HG02678 (cell line): ENCODE data around the gene CTSK.
"Not testable (repeated sequence)": the region's sequence is repeated elsewhere in the genome, so short reads cannot be mapped to it uniquely, and the experiment has no call there.

ENCODE experiments used
- ATAC-seq: cut with Tn5 transposase; IDR thresholded peaks from one replicate; pipeline ENCODE4 v1.9.1; 2021; ENCODE audit warnings: mild to moderate bottlenecking, moderate library complexity; ENCODE audit not compliant: unreplicated experiment

The CTSK gene

DNA sequence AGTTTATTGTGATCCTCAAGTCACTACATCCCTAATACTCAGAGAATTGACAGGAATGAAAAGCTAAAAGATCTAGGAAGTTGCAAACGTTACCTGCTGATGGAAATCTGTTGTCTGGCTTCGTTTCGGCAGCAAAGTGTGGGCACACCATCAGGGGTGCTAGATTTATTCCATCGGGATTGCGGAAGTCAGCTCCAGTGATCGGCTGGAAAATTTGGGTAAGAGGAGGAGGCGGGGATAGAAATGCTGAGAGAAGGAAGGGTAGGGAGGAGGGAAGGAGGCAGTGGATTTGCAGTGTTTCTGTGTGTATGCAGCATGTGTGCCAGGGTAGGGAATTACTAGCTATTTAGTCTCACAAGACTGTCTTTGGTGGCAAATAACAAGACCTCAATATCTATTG is at the start of gene CTSK:
CTSK (minus strand) TSS at position 140 of the 400 bp plus-strand sequence. CDS start 1,455 bp downstream, outside the sequence.
- ATAC-seq: no peak

GRCh38 chr1:150852734-150853133 is 44.7 kb upstream of the CTSK start:
- not testable (repeated sequence) for ATAC-seq

GRCh38 chr1:150850801-150851362 is 42.8 kb upstream of the CTSK start:
- ATAC-seq: not testable (repeated sequence)

DNA sequence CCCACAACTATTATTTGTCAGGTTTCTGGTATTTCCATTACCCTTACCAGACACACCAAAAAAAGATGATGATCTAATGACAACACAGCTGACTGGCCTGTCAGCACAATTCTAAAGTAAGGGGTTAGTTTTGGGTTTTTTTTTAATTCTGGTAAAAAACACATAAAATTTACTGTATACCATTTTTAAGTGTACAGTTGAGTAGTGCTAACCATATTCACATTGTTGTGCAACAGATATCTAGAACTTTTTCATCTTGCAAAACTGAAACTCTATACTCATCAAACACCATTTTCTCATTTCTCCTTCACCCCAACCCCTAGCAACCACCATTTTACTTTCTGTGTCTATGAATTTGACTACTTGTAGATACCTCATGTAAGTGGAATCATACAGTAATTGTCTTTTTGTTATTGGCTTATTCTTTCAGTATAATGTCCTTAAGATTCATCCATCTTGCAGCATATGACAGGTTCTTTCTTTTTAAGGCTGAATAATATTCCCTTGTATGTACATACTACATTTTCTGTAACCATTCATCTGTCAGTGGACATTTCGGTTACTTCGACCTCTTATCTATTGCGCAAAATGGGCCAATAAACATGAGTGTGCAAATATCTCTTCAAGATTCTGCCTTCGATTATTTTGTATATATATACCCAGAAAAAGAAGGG is 38.5 kb upstream of the CTSK start:
- no peak for ATAC-seq

- ATAC-seq: no peak
Observed at GRCh38 chr1:150843474-150843873, 35.4 kb upstream of the CTSK start.

GRCh38 chr1:150842964-150843363 is 34.9 kb upstream of the CTSK start:
- ATAC-seq: no peak

- ATAC-seq: no peak
Observed at GRCh38 chr1:150842343-150842742, 34.3 kb upstream of the CTSK start.

DNA sequence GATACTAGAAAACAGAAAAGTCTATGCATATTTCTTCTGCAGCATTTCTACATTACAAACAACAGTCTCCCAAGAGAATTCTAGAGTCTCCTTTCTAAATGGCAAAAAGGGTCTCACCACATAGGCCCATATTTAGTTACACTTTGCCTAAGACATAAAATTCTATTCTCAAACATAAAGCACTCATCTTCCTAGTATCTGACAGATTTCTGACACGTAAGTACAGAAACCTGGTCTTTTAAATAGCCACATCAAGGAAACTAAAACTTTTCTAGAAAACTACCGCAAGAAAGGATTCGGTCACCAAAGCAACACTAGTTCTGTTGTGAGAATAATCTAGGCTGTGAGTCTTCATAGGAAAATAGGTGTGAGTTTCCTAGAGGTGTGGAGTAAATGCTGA is 33.6 kb upstream of the CTSK start:
- ATAC-seq: peak; percentile 50

GRCh38 chr1:150840850-150841249 is 32.8 kb upstream of the CTSK start:
- not testable (repeated sequence) for ATAC-seq

- ATAC-seq: peak; percentile 95
Observed at GRCh38 chr1:150836129-150836773, 28.2 kb upstream of the CTSK start.

DNA sequence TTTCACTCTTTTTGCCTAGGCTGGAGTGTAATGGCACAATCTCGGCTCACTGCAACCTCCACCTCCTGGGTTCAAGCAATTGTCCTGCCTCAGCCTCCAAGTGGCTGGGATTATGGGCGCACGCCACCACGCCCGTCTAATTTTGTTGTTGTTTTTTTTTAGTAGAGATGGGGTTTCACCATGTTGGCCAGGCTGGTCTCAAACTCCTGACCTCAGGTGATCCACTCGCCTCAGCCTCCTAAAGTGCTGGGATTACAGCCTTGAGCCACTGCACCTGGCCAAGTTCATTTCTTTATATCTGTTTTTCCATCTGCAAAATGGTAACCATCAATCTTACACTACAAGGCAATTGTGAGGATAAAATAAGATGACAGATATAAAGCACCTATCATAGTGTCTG is 25.9 kb upstream of the CTSK start:
- not testable (repeated sequence) for ATAC-seq

- ATAC-seq: no peak
Observed at GRCh38 chr1:150832597-150832996, 24.5 kb upstream of the CTSK start.

GRCh38 chr1:150829751-150830150 is 21.7 kb upstream of the CTSK start:
- ATAC-seq: no peak

DNA sequence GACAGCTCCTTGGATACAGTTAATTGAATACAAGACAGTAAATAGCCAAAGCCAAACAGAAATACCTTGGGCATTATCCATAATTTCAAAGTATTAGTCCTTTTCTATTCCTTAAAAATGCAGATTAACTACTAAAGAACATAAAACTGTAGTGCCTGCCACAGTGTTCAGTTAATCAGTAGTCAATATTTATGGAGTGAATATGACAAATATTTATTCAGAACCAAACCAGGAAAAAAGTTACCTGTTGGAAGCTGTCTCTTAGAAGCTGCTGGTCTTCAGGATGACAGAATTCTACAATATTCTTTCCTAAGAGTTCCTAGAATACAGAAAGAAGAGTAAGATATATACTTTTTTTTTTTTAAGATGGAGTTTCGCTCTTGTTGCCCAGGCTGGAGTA is 18.2 kb upstream of the CTSK start:
- ATAC-seq: no peak

- ATAC-seq: no peak
Observed at GRCh38 chr1:150820730-150821512, 12.9 kb upstream of the CTSK start.

- no peak for ATAC-seq
Observed at GRCh38 chr1:150815871-150816270, 7.8 kb upstream of the CTSK start.

DNA sequence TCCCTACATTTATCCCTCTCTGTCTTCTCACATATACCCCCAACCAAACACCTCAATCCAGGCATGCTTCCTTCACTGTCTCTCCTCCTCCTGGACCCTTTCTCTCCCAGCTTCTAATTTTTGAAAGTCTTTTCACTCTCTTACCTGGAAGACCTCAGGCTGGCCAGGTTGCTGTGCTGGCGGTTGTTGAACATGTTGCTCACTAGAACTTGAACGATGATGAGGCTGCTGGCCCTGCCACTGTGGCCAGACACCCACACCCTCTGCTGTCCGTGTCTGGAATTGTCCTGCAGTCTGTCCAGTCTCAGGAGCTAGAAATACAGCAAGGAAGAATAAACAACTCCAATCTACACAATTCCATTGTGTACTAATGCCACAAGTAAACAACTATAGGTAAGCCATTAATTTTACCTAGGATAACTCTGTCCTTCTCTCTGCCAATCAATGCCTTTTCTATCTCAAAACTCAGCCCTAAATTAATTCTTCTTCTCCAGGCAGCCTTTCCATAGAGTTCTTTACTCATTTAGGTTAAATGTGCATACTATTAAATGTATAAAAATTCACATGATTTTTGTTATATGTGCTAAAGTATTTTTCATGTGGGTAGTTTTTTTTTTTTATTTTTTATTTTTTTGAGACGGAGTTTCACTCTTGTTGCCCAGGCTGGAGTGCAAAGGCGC is 5.1 kb upstream of the CTSK start:
- no peak for ATAC-seq

GRCh38 chr1:150810958-150811659 is 3.0 kb upstream of the CTSK start:
- ATAC-seq: no peak

DNA sequence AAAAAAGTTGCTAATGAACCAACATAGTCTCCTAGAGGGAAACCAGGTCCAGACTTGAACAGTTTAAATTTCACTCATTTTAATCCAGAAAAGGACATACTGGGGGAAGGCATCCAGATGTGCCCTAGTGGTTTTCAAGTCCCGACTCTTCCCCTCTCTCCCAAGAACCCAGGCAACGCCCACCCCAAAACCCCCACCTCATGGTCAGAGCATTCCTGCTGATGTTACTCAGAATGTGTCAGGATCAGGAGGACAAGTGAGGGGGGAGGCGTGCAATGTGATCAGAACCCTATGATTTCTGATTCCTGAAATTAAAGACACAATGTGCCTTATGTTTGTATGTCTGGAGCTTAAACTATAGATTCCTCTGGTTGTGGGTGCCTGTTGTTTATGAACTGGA is 1.6 kb upstream of the CTSK start:
- ATAC-seq: no peak

- no peak for ATAC-seq
Observed at GRCh38 chr1:150808846-150809245, 786 bp upstream of the CTSK start.
